Measurements from ENCODE around the gene PRDX2. TPM values are rescaled to one million over a fixed set of nuclear protein-coding genes. Genes with fewer than 3 reads are reported as not detected.

PRDX2 gene
- total RNA-seq, 1 donor from 2014 or later = 208 TPM

DNA sequence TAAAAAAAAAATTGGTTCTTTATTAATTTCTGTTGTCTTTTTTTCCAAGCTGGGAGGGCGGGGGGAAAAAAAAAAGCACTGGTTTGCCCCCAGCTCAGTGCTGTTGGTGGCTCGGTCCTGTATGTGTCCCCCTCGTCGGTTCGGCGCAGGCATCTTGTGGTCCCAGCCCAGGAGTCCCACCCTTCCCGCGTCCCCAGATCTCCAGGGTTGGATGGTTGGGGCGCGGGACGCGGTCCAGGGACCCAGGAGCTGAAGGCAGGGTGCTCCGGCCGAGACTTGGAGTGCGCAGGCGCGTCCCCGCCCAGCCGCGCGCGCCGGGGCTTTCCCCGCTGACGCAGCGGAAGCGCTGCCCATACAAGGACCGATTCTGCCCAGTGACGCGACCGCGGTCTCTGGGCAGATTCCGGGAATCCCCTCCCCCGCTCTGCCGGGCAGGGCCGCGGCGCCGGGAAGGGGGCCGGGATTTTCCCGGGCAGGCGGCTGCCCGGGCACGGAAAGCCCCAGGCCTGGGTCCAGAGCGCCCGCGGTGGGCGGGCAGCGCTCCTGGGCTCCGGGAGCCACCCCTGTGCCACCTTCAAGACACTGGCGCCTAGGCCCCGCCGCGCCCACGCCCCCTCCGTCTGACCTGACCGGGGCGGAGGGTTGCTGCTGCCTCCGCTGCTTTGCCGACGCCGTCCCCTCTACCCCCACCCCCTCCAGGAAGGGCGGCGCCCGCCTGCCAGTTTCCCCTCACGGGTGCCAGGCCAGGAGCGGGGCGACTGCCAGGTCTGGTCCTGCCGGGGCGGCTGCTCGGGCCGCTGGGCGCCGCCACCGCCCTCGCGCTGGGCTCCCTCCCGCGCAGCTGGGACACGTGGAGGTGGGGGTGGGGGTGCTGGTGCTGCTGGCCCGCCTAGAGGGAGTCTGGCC, 8.1 kb downstream of the PRDX2 start:
- DNase-seq (ENCODE audit: low spot score in 2 of 2) (peak; percentile 97 to 100), FAIRE-seq (no peak)

GRCh38 chr19:12792853-12793289, 8.7 kb downstream of the PRDX2 start:
- no peak for FAIRE-seq
- no peak for DNase-seq (ENCODE audit: low spot score in 2 of 2)

DNA sequence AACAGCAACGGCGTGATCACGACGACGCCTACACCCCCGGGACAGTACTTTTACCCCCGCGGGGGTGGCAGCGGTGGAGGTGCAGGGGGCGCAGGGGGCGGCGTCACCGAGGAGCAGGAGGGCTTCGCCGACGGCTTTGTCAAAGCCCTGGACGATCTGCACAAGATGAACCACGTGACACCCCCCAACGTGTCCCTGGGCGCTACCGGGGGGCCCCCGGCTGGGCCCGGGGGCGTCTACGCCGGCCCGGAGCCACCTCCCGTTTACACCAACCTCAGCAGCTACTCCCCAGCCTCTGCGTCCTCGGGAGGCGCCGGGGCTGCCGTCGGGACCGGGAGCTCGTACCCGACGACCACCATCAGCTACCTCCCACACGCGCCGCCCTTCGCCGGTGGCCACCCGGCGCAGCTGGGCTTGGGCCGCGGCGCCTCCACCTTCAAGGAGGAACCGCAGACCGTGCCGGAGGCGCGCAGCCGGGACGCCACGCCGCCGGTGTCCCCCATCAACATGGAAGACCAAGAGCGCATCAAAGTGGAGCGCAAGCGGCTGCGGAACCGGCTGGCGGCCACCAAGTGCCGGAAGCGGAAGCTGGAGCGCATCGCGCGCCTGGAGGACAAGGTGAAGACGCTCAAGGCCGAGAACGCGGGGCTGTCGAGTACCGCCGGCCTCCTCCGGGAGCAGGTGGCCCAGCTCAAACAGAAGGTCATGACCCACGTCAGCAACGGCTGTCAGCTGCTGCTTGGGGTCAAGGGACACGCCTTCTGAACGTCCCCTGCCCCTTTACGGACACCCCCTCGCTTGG, 9.3 kb downstream of the PRDX2 start:
- FAIRE-seq = no peak
- DNase-seq (ENCODE audit: low spot score in 2 of 2) = peak; percentile 43 to 65

DNA sequence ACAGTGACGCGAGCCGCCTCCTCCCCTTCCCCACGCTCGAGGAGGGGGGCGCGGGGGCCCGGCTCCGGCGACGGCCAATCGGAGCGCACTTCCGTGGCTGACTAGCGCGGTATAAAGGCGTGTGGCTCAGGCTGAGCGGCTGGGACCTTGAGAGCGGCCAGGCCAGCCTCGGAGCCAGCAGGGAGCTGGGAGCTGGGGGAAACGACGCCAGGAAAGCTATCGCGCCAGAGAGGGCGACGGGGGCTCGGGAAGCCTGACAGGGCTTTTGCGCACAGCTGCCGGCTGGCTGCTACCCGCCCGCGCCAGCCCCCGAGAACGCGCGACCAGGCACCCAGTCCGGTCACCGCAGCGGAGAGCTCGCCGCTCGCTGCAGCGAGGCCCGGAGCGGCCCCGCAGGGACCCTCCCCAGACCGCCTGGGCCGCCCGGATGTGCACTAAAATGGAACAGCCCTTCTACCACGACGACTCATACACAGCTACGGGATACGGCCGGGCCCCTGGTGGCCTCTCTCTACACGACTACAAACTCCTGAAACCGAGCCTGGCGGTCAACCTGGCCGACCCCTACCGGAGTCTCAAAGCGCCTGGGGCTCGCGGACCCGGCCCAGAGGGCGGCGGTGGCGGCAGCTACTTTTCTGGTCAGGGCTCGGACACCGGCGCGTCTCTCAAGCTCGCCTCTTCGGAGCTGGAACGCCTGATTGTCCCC, 10.1 kb downstream of the PRDX2 start, which contains the start of gene JUNB:
Gene JUNB (plus strand): TSS at position 142 of the 706 bp plus-strand sequence. CDS start 286 bp downstream, at position 428.
- DNase-seq (ENCODE audit: low spot score in 2 of 2) (peak; percentile 89 to 96), FAIRE-seq (no peak)

DNA sequence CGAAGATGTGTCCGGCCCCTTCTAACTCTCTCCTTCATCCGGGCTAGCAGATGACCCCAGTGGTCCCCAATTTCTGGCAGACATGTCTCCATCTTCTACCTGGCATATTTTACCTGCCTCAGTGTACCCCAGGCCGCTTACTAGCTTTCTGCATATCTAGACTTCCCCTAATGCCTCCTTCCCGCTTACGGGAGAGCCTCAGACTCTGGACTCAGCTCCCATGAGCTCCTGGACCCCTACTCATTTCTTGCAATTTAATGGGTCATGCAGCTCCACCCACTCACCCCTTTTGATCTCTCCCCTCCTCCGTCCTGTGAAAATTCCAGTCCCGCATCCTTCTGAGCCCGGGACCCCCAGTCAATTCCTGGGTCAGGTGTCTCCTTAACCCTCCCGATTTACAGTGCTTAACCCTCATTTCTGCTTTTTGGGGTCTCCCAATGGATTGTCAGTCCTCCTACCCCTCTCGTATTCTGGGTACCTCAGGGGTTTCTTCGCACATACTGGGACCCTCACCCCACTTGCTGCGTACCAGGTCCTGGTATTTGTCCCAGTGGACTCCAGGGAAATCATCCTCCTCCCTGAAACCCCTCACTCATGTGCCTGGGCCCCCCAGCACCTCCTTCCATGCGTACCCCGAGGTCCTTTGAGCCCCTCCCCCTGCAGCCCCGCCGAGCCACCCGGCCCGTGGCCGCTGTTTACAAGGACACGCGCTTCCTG, 10.8 kb downstream of the PRDX2 start:
- DNase-seq (ENCODE audit: low spot score in 2 of 2) (peak in 1 of 2 donors; percentile 35), FAIRE-seq (no peak)

DNA sequence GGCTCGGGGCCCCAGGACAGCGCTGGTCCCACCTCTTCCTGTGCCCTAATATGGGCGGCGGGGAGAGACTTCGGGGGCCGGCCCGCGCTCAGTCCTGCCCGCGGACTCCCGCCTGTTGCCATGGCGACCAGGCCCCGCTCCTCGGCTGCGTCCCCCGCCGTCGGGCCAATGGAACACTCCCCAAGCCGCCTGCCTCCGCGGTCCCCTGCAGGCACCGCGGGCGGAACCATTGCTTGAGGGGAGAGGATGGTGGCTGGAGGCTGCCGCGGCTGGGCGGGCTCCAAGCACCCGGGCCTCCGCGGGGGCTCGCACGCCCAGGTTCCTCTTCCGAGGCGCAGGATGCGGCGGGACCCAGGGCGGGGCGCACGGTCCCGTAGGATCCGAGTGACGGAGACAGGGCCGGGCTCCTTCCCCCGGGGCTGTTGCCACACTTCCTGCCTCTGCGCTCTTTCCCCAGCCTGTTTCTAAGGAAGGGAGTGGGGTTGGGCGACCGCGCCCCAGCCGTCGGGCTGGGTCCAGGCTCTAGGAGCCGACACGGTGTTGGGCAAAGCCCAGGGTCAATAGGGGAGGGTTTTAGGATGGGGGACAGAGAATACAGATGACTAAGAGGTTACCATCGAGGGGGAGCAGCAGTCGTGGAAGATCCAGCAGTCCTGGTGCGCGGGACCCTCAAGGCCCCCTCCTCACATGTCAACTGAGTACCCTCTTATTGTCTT, 11.5 kb downstream of the PRDX2 start:
- DNase-seq (ENCODE audit: low spot score in 2 of 2) = peak; percentile 95

DNA sequence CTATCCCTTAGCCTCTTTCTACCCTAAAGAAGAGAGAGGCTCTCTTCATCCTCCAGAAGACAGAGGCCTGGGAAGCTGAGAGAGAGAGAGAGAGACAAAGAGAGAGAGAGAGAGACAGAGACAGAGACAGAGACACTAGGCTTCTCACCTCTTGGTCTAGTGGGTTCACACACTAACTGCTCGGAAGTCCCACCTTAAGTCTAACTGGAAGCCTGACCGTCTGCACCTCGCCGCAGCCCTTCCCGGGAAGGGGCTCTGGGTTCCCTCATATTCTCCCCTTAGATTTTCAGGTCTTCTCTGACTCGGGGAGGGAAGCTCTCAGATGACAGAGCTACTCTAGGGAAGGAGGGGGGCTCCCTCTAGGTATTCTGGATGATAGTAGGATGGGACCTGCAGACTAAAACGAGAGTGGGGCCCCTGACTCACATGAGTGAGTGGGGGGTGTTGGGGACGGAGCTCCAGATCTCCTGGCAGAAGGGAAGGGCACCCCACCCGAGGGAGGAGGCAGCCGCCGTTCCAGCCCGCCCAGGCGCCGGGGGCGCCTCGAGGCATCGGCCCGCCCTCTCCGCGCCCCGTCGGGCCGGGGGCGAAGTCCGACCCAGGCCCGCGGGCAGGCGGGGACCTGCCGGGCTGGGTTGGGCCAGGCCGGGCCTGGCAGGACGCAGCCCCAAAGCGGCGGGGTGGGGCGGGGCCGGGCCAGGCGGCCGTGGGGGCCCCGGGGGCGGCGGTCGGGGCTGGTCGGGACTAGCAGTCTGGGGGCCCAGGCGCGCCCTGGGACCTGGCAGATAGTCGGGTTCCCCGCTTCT, 12.3 kb downstream of the PRDX2 start:
- DNase-seq (ENCODE audit: low spot score in 2 of 2) (no peak), FAIRE-seq (no peak)

More for the DNA sequence above, 11.5 kb downstream of the PRDX2 start:
- no peak for FAIRE-seq

GRCh38 chr19:12788682-12789097, 12.9 kb downstream of the PRDX2 start:
- DNase-seq (ENCODE audit: low spot score in 2 of 2) = peak in 1 of 2 donors; percentile 70
- FAIRE-seq = no peak

GRCh38 chr19:12788042-12788681, 13.4 kb downstream of the PRDX2 start:
- no peak for FAIRE-seq
- no peak for DNase-seq (ENCODE audit: low spot score in 2 of 2)

GRCh38 chr19:12787458-12787857, 14.1 kb downstream of the PRDX2 start:
- DNase-seq (ENCODE audit: low spot score in 2 of 2) = no peak
- FAIRE-seq = no peak

DNA sequence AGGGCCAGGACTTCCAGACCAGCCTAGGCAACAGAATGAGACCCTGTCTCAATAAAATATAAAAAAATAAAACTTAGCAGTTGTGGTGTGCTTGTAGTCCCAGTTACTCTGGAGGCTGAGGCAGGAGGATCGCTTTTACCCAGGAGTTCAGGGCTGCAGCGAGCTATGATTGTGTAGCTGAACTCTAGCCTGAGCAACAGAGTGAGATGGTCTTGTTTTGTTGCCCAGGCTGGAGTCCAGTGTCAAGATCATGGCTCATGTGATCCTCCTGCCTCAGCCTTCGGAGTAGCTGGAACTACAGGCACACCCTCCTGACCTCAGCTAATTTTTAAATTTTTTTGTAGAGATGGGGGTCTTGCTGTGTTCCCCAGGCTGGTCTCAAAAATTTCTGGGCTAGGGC, 14.6 kb downstream of the PRDX2 start:
- FAIRE-seq = no peak
- no peak for DNase-seq (ENCODE audit: low spot score in 2 of 2)

DNA sequence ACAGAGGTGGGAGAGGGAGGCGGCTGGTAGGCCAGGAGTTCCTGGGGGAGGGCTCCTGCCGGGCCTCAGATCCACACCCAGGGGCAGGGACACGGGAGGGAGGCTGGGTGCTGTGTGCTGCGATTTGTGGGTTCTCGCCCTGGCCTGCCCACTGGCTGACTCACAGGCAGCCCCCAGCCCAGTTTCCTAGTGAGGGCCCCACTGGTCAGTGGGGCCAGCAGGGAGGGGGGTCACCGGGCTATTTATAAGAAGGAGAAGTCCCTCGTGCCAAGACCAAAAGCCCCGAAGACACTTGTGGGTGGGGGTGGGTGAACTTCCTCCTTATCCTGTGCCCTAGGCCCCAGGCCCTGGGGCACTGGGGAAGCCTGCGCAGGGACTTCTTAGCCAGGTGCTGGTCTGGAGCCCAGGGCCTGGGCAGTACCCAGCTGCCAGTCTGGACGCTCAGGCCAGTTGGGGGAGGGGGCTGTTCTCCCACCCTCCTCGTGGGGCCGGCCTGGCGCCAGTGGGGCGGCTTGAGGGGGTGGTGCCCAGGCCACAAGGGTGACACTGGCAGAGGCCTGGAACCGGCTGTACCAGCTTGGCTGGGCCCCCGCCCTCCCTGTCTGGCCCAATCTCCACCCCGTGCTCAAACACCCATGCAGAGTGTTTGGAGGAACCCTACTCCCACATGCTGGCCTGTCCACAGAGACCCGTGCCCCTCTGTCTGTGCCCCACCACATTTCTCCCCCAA, 15.3 kb downstream of the PRDX2 start:
- FAIRE-seq (no peak), DNase-seq (ENCODE audit: low spot score in 2 of 2) (no peak)

- DNase-seq (ENCODE audit: low spot score in 2 of 2) = no peak
- FAIRE-seq = no peak
These were observed 16.1 kb downstream of the PRDX2 start for GRCh38 chr19:12785431-12786031.

GRCh38 chr19:12784871-12785430, 16.6 kb downstream of the PRDX2 start:
- FAIRE-seq (no peak), DNase-seq (ENCODE audit: low spot score in 2 of 2) (no peak)

DNA sequence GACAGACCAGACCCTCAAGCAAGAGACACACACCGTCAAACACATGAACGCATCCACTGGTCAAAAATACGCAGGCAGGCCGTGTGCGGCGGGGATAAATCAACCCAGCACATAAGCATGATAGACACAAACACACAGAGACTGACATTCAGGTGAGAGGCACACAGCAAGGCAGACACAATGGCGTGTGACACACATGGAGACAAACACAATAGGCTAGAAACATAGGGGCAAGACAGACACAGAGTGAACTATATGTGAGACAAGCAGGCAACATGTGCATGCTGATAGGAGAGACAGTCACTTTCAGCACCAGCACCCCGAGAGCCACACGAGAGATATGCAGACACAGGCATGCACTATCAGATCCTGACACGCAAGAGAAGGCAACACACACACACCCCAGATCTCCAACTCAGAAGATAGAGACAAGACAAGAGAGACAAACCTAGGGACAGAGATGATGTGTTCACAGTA, 17.2 kb downstream of the PRDX2 start:
- DNase-seq (ENCODE audit: low spot score in 2 of 2) (no peak), FAIRE-seq (no peak)

GRCh38 chr19:12783849-12784393, 17.7 kb downstream of the PRDX2 start:
- FAIRE-seq (no peak), DNase-seq (ENCODE audit: low spot score in 2 of 2) (no peak)

Data from frontal cortex (tissue), 4 donors.